Measurements from ENCODE around the gene IGFLR1.
"Not testable (repeated sequence)": the region's sequence is repeated elsewhere in the genome, so short reads cannot be mapped to it uniquely, and the experiment has no call there.

IGFLR1 gene

DNA sequence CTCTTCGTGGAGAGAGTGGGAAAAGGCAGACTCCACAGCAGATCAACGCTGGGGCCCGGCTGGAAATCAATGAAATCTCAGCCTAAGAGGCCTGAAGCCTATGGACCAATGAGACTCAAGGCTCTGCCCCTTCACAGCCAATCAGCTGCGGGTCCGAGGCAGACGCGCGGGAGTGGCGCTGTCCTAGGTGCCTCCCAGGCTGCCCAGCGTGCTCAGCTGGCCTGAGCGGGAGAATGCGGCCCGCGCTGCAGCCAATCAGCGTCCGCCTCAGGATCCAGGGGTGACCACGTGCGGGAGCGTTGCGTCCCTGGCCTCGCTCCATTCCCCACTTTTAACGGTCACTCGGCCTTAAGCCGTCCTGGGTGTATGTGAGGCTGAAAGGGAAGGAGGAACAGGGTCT is 38.0 kb downstream of the IGFLR1 start, which contains the start of gene ZBTB32:
TSS of gene ZBTB32 (plus strand) at position 341 of the 400 bp plus-strand sequence. CDS start 10,069 bp downstream, outside the sequence.
- DNase-seq, result no peak

DNA sequence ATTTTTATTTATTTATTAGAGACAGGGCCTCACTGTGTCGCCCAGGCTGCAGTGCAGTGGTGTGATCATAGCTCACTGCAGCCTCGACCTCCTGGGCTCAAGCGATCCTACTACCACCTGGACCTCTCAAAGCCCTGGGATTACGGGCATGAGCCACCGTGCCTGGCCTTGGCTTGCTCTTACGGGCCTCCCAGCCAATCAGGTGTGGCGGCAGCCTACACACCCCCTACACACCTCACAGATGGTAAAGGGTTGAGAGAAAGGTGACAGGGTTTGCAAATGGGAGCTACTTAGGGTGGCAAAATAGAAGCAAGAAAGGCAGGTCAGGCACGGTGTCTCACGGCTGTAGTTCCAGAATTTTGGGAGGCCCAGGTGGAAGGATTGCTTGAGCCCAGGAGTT is 38.9 kb downstream of the IGFLR1 start:
- no peak for DNase-seq

- DNase-seq, result peak; percentile 94
Observed at GRCh38 chr19:35702223-35703012, 39.8 kb downstream of the IGFLR1 start.

DNA sequence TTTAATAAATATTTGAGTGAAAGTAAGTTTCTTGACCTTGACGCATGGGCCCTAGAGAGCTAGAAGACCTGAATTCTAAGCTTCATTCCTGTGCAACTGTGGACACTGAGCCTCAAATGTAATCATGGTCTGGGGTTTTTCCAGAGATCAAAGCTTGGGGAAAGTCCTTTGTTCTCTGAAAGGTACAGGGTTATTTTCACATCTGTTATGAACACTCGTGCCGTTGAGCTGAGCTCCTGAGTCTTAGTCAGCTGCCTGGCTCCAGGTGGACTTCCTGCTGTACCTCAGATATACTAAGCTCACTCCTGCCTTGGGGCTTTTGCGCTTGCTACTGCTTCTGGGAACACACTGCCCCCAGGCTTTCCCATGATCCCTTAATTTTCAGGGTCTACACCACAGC is 45.4 kb downstream of the IGFLR1 start:
- no peak for DNase-seq

GRCh38 chr19:35695895-35696422 is 46.3 kb downstream of the IGFLR1 start:
- DNase-seq, result no peak

DNA sequence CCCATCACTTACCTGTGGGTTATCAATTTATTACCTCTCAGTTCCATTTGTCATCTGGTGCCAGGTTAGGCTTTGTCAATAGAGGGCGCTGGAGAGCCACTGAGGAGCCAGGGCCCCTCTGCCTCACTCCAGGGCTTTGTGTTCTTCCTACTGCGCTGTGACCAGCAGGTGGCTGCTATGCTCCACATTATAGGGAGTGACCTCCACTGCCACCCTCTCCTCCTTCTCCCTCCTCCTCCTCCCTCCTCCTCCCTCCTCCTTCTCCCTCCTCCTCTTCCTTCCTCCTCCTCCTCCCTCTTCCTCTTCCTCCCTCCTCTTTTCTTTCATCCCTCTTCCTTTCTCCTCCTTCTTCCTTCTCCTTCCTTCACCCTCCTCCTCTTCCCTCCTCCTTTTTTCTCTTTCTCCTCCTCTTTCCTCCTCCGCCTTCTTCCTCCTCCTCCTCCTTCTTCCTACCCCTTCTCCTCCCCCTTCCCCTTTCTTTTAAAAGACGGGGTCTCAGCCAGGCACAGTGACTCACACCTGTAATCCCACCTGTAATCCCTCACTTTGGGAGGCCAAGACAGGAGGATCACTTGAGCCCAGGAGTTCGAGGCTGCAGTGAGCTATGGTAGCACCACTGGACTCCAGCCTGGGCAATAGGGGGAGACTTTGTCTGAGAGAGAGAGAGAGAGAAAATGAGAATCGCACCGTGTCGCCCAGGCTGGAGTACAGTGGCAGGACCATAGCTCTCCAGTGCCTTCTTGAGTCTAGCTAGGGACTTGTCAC is 48.2 kb downstream of the IGFLR1 start:
- peak; percentile 87 for DNase-seq

- DNase-seq, result no peak
Observed at GRCh38 chr19:35693422-35693821, 48.8 kb downstream of the IGFLR1 start.

DNA sequence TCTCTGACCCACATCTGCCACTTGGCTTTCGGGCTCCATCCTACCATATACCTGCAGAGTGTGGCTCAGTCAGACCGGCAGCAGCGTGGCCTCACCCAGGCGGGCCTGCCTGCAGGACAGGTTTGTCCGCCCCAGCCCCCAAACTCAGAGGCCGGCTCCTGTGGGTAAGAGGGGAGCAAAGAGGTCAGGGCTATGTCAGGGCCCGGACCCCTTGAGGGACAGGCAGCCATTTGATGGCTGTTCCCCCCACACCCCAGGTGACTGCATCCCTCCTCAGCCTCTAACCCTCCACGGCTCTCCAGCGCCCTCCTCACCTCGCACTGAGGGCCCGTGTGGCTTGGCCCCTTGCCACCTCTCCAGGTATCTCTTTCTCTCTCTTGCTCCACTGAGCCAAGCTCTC is 50.2 kb downstream of the IGFLR1 start:
- no peak for DNase-seq

GRCh38 chr19:35691106-35691505 is 51.1 kb downstream of the IGFLR1 start:
- not testable (repeated sequence) for DNase-seq

DNA sequence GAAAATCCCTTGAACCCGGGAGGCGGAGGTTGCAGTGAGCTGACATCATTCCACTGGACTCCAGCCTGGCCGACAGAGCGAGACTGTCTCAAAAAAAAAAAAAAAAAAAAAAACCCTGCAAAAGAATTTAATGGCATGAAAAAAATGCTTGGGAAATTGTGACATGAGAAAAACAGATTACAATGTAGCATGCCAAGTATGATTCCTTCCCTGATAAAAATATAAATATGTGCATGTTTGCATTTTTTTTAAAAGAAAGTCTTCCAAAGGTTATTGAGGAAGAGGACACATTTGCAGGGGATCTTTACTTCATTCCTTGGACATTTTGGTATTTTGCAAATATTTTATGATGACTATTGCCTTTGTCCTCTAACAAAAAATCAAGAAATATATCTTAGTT is 52.4 kb downstream of the IGFLR1 start:
- no peak for DNase-seq
